ENCODE results near the gene DACH1. TPM values are rescaled to one million over a fixed set of nuclear protein-coding genes. Genes with fewer than 3 reads are reported as not detected.

DACH1 gene
- total and polyA plus RNA-seq, 9 of the 15 experiments (the other 6 are each of a cell fraction or from before 2014, with no cell fraction given): 0.04 to 0.07 (median 0.04) TPM; not detected in 2

DNA sequence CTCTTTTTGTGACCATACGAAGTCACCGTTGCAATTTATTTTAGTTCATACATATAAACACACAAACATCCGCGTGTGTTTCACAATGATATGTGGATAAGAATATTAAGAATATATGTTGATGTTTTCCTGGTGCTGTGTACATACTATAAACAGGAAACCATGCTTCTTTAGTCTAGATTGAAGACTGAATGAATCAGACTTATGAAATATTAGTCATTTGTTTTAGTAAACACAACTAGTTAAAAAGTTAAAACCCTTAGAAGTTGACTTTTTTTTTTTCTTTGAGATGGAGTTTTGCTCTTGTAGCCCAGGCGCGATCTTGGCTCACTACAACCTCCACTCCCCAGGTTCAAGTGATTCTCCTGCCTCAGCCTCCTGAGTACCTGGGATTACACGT lies 257.7 kb downstream of the DACH1 start:
- BruUV-seq (replicated peaks): no TSS peak
- POLR2A ChIA-PET: no interaction called here
- in situ Hi-C loops (cut with MboI) (no loop called here), intact Hi-C loops (cut with micrococcal nuclease) (no loop called here)
- DNase-seq (ENCODE audit: extremely low read depth in 1 of 4, low spot score in 3 of 4) (no peak), FAIRE-seq (no peak), ATAC-seq (no peak)
- Histone ChIP-seq H2AFZ (ENCODE audit: low read depth, low read length) (no peak overlapping the region), H3K4me1 (replicated peaks in 1 of 2; ENCODE audit: control insufficient read depth in 2 of 2, insufficient read depth in 2 of 2, low read length in 2 of 2) (no peaks in the 10 kb centered on the region), H3K9me1 (ENCODE audit: control insufficient read depth, insufficient read depth, low read length) (no peaks in the 10 kb centered on the region), H3K9me3 (replicated peaks; ENCODE audit: control insufficient read depth, insufficient read depth, low read depth, low read length) (no peaks in the 10 kb centered on the region), H3K9ac (ENCODE audit: insufficient read depth in 1 of 2, low read depth in 2 of 2, low read length in 2 of 2) (no peak overlapping the region), H3K79me2 (ENCODE audit: control insufficient read depth, insufficient read depth, low read length) (no peaks in the 10 kb centered on the region), H3K36me3 (ENCODE audit: control insufficient read depth, insufficient read depth, low read length) (no peaks in the 10 kb centered on the region), H4K20me1 (replicated peaks; ENCODE audit: control insufficient read depth, insufficient read depth, low read length) (no peaks in the 10 kb centered on the region), H3K27ac (ENCODE audit: extremely low read depth, low read depth, low read length) (no peak overlapping the region), H3K4me2 (ENCODE audit: insufficient read depth, low read length) (no peak overlapping the region), H3K27me3 (ENCODE audit: control insufficient read depth in 2 of 2, insufficient read depth in 2 of 2, low read length in 2 of 2) (no peaks in the 10 kb centered on the region), H3K4me3 (no peak overlapping the region)
- WGBS (ENCODE audit: insufficient coverage, low coverage, missing lambda C conversion rate): 0% methylated on average over 5 of the region's 7 CpGs
- TF ChIP-seq NR2C1 (IDR thresholded peaks at IDR 0.05): no peak
- TF ChIP-seq NR2C1 (tag; IDR thresholded peaks at IDR 0.05): no peak
- no peak for TF ChIP-seq JUND (IDR thresholded peaks at IDR 0.05; ENCODE audit: borderline replicate concordance, low read depth, low read length)
- TF ChIP-seq JUND (tag; IDR thresholded peaks at IDR 0.05; ENCODE audit: borderline replicate concordance, low read depth, low read length): no peak
- TF ChIP-seq NFIC (IDR thresholded peaks at IDR 0.05): no peak
- TF ChIP-seq TARDBP (IDR thresholded peaks at IDR 0.05): no peak
- TF ChIP-seq PRMT5 (CRISPR knock-in tag; IDR thresholded peaks at IDR 0.05): no peak
- TF ChIP-seq ZNF140 (CRISPR knock-in tag; IDR thresholded peaks at IDR 0.05): no peak
- TF ChIP-seq SMARCA4 (IDR thresholded peaks at IDR 0.05): no peak
- TF ChIP-seq MTF1 (CRISPR knock-in tag; IDR thresholded peaks at IDR 0.05; ENCODE audit: borderline replicate concordance): no peak
- no peak for TF ChIP-seq ZNF699 (CRISPR knock-in tag; IDR thresholded peaks at IDR 0.05; ENCODE audit: insufficient replicate concordance)
- CTCF ChIA-PET (ENCODE audit: low intra/inter-chr PET ratio): no interaction called here

Data from K562 (cell line).